Muscle of leg (tissue), 11 donors: ENCODE data around the gene PTGER1. TPM values are rescaled to one million over a fixed set of nuclear protein-coding genes. Genes with fewer than 3 reads are reported as not detected.
A peak's percentile ranks its signal among the peaks of the same experiment; 100 is the strongest.

Experiments
- DNase-seq: peaks from one replicate; pipeline ENCODE4 v3.0.0; 2013
- H3K27ac ChIP-seq: one replicate; pipeline ENCODE4 v1.5.1; 2013; ENCODE audit warnings: mild to moderate bottlenecking, low read length, control low read depth
- H3K27me3 ChIP-seq: one replicate; pipeline ENCODE4 v1.6.1; 2013; ENCODE audit warnings: low read length; ENCODE audit not compliant: control insufficient read depth, insufficient read depth
- H3K36me3 ChIP-seq: one replicate; pipeline ENCODE4 v1.6.1; 2013; ENCODE audit warnings: low read length; ENCODE audit not compliant: control insufficient read depth, insufficient read depth
- H3K4me1 ChIP-seq: one replicate; pipeline ENCODE4 v1.6.1; 2013; ENCODE audit warnings: low read length; ENCODE audit not compliant: control insufficient read depth, insufficient read depth
- H3K4me3 ChIP-seq: one replicate; pipeline ENCODE4 v1.5.1; 2013; ENCODE audit warnings: low read length, control low read depth
- H3K9me3 ChIP-seq: replicated peaks from 2 replicates; pipeline ENCODE4 v1.6.1; 2013; ENCODE audit warnings: low read depth, low read length; ENCODE audit not compliant: control insufficient read depth
- WGBS: methylation state at CpG from one replicate; pipeline ENCODE4 v1.1.5; 2013; ENCODE audit warnings: missing lambda C conversion rate; ENCODE audit not compliant: insufficient coverage; 5-methylcytosine and 5-hydroxymethylcytosine counted together
- polyA plus RNA-seq, 8 donors: library from polyadenylated mRNA; unstranded; fragments of 120-200 nt; gene quantifications; one replicate each; pipeline versions ENCODE4 v1.2.1 to v1.2.3, GENCODE V29; 2013; ENCODE audit warnings: inconsistent platforms in 1 of 8, low replicate concordance in 1 of 8; ENCODE audit not compliant: insufficient read length in 8 of 8, insufficient read depth in 1 of 8
- total RNA-seq: library from RNA; stranded (reverse); fragments of 120-200 nt; gene quantifications from one replicate; pipeline ENCODE4 v1.2.4, GENCODE V29; 2013

The PTGER1 gene
- total and polyA plus RNA-seq, 9 donors = 0.09 to 0.52 (median 0.12) TPM; not detected in 6

DNA sequence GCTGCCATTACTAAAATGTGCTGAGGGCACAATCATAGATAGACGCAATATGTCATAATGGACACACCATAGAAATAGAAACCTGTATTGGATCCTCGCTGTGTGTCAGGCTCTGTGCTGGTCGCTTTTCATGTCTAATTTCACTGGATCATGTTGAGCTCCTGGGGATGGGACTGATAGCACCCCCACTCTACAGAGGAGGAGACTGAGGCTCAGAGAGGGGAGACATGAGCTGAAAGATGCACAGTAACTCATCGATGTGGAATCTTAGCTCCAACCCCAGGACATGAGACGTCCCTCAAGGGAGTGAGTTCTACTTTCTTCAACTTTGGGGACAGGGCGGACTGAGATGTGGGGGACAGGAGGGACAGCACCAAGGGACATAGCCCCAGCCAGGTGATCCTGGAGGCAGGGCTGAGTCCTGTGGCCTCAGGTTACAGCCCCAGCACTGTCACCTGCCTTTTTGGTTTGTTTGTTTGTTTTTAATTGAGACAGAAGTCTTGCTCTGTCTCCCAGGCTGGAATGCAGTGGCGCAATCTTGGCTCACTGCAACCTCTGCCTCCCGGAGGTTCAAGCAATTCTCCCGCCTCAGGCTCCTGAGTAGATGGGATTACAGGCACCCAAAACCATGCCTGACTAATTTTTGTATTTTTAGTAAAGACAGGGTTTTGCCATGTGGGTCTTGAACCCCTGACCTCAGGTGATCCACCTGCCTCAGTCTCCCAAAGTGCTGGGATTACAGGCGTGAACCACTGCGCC lies 27.4 kb upstream of the PTGER1 start:
- no peak overlapping the region for H3K4me3 ChIP-seq
- peaks cover 12% of the 10 kb centered on the region for H3K4me1 ChIP-seq
- H3K36me3 ChIP-seq = no peaks in the 10 kb centered on the region
- no peaks in the 10 kb centered on the region for H3K27me3 ChIP-seq
- no peak overlapping the region for H3K27ac ChIP-seq
- H3K9me3 ChIP-seq = no peaks in the 10 kb centered on the region
- 66% methylated on average over 9 of the region's 11 CpGs for WGBS
- no peak for DNase-seq

DNA sequence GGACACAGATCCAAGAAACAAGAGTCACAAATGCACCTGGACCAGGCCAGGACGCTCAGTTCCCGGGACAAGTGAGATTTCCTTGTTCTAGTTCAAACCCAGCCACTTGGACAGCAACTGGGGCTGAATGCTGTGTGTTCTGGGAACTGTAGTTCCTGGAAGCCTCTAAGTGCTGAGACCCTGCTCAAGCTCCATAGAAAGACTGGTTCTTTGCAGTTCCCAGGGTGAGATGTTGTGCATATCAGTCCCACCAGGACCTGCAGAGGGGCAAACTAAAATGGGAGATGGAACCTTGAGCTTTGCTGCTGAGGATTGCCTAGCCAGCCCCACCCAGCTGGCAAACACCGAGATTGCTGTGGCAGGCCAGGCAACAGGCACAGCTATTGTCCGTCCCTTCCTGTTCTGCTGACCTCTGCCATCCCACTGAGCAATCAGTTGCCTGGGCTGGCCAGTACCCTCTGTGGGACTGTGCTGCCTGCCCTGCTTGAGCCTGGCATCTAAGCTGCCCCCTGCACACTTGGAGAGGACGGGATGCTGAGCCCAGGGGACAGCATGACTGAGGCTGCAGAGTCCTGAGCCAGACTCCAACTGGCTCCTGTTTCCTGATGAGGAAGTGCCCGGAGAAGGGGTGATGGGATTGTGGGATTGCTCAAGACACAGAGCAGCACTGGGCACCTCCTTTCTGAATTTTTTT lies 22.2 kb upstream of the PTGER1 start:
- Histone ChIP-seq H3K27me3 (no peaks in the 10 kb centered on the region), H3K27ac (peak overlapping the region; percentile 79), H3K4me3 (no peak overlapping the region), H3K36me3 (peaks cover 9% of the 10 kb centered on the region), H3K9me3 (no peaks in the 10 kb centered on the region), H3K4me1 (peaks cover 26% of the 10 kb centered on the region)
- WGBS = 53% methylated on average over 3 of the region's 6 CpGs
- peak; percentile 43 for DNase-seq

DNA sequence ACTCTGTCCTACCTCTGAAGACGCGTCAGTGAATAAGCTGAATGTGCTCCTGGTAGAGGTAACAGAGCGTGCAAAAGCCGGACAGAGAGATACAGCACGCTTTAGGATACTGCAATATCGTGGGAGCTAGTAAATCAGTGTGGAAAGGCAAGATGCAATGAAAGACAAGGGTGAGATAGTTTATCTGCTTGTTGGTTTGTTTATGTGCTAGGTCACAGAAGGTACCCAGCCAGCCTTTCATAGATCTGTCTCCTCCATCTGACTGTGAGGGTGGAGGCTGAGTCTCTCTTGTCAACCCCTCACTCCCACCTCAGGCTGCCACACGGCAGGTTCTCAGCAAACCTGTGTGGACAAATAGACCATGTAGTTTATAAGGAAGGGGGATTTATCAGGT lies 21.7 kb upstream of the PTGER1 start:
- Histone ChIP-seq H3K36me3 (peaks cover 10% of the 10 kb centered on the region), H3K27me3 (no peaks in the 10 kb centered on the region), H3K4me3 (no peak overlapping the region), H3K4me1 (peaks cover 26% of the 10 kb centered on the region), H3K27ac (peak overlapping the region; percentile 79), H3K9me3 (no peaks in the 10 kb centered on the region)
- 45% methylated on average over 5 of the region's 7 CpGs for WGBS
- DNase-seq = no peak

DNA sequence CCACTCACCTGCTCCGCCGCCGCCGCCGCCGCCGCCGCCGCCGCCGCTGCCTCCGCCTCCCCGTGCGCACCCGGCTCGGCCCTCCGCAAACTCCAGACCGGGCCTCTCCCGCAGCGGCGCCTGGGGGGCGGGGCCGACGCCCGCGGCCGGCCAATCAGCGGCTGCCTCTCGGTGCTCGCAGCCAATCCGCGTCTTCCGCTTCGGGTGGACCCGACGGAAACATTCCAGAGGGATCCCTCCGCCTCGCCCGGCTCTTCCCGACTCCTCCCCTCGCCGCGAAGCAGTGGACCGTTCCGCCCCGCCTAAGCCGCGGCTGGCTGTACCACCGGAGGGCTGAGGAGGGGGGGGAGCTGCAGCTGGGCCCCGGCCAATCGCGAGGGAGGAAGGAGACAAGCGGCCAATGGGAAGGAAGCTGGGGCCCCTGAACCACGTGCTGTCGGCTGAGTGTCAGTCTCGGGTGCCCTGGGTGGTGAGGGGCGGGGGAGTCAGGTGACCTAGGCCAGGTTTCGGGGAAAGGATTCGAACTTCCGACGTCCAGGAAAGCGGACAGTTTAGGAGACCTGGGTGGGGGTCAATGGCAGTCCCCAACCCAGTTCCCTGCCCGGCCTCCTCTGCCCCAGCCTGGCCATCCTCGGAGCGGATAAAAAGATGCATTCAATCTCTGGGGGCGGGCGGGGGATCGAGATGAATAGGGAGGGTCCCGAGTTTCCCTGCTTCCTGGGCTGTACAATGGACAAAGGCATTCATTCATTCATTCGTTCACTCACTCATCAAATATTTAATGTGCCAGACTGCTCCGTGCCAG lies 21.1 kb upstream of the PTGER1 start, which contains the start of gene GIPC1:
TSS of gene GIPC1 (minus strand) at position 99 of the 805 bp plus-strand sequence. CDS start 13,151 bp downstream, outside the sequence.
- Histone ChIP-seq H3K4me3 (peak within 1 kb of the TSS; percentile 81), H3K9me3 (no peaks in the 10 kb centered on the region), H3K36me3 (peaks cover 15% of the 10 kb centered on the region), H3K4me1 (peaks cover 26% of the 10 kb centered on the region), H3K27ac (peak within 1 kb of the TSS; percentile 79), H3K27me3 (no peaks in the 10 kb centered on the region)
- peak; percentile 99 for DNase-seq
- 1% methylated on average over 59 of the region's 71 CpGs for WGBS

DNA sequence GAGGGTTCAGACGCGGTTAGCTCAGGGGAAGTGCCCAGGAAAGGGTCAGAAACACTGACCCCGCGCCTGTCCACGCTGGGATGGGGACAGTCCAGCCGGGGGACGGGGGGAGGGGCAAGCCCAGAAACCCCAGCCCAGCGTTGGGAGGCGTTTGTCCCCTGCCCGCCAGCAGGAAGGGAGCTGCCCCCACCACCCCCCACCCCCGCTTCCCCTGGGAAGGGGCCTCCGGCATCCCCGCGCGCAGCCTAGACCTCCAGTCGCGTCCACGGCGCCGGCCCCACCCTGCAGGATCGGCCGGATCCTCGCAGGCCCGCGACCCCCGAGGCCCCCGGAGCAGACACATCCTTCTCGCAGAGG lies 20.5 kb upstream of the PTGER1 start:
- WGBS = under 1% methylated on average over 17 of the region's 28 CpGs
- H3K36me3 ChIP-seq = peaks cover 15% of the 10 kb centered on the region
- DNase-seq = no peak
- peak overlapping the region; percentile 81 for H3K4me3 ChIP-seq
- no peak overlapping the region for H3K27ac ChIP-seq
- peaks cover 26% of the 10 kb centered on the region for H3K4me1 ChIP-seq
- no peaks in the 10 kb centered on the region for H3K27me3 ChIP-seq
- no peaks in the 10 kb centered on the region for H3K9me3 ChIP-seq

DNA sequence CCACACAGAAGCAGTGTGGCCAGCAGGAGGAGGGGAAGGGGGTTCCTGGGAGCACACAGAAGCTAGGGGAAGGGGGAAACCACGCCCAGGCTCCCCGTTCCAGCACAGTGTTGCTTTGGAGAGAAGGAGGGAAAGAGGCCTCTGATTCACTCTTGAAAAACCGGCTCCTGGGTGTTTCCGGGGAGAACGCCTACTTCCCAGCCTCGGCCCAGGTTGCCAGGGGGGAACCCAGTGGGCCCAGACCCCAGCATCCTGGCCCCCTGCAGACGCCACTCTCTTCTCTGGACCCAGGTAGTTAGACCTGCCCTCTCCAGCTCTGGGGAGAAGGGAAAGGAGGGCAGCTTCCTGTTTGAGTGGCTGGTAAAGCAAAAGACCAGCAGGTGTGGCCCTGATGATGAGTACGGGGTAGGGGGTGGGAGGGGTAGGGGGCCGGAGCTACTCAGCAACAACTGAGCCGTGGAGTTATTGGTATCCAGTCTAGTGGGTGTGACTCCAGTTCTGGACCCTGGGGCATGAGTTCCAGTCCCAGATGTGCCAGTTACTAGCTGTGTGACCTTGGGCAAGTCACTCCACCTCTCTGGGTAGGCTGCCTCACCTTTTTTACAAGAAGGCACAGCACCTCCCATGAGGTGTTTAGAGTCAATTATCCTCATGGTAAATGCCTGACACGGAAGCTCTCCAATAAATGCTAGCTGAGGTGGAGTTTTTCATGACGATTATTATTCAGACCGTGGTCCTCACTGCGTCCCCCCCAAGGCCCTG lies 19.9 kb upstream of the PTGER1 start:
- Histone ChIP-seq H3K27me3 (no peaks in the 10 kb centered on the region), H3K9me3 (no peaks in the 10 kb centered on the region), H3K36me3 (peaks cover 17% of the 10 kb centered on the region), H3K4me3 (peak overlapping the region; percentile 81), H3K27ac (no peak overlapping the region), H3K4me1 (peaks cover 26% of the 10 kb centered on the region)
- WGBS = 9% methylated on average over 9 of the region's 14 CpGs
- peak; percentile 21 for DNase-seq

DNA sequence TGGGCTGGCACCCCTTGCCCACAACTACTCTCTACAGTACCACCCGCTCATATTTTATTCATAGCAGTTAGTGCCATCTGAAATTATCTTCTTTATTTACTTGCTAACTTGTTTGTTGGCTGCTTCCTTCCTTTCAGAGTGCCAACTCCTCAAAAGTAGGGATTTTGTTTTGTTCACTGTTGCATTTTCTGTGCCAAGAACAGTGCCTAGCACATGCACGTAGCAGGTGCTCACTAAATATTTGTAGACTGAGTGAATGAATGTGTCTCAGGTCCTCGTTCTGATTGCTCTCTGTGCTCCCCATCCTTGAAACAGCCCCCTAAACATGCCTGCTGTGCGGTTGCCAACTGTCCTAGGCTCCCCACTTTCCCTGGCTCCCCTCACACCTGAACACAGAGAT lies 19.3 kb upstream of the PTGER1 start:
- Histone ChIP-seq H3K36me3 (peaks cover 18% of the 10 kb centered on the region), H3K4me1 (peaks cover 26% of the 10 kb centered on the region), H3K4me3 (no peak overlapping the region), H3K27me3 (no peaks in the 10 kb centered on the region), H3K27ac (no peak overlapping the region), H3K9me3 (no peaks in the 10 kb centered on the region)
- DNase-seq = no peak
- WGBS = 100% methylated on average over 1 of the region's 4 CpGs

DNA sequence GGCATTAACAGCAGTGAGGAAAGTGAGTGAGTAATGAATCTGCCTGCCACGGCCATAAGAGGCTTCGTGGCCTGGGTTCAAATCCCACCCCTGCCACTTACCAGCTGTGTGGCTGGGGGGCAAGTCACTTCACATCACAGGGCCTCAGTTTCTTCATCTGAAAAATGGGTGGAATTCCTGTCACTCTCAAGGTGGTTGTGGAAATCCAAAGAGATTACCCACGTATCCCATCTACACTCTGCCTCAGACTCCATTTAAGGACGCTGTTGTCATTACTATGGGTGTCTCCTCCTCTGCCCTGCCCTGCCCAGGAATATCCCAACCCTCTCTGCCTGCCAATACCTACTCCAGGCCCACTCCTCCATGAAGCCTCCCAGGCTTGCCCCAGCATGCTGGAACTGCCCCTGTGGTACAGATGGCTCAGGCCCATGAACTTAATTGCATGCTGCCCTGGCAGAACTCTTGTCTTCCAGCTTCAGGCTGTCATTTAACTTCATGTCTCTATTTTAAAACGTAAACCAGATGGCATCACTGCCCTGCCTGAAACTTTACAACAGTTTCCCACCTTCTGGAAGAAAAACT lies 17.7 kb upstream of the PTGER1 start:
- Histone ChIP-seq H3K27ac (no peak overlapping the region), H3K4me1 (peaks cover 26% of the 10 kb centered on the region), H3K27me3 (no peaks in the 10 kb centered on the region), H3K4me3 (no peak overlapping the region), H3K9me3 (no peaks in the 10 kb centered on the region), H3K36me3 (peaks cover 31% of the 10 kb centered on the region)
- WGBS = 84% methylated on average over 3 of the region's 5 CpGs
- DNase-seq = no peak

DNA sequence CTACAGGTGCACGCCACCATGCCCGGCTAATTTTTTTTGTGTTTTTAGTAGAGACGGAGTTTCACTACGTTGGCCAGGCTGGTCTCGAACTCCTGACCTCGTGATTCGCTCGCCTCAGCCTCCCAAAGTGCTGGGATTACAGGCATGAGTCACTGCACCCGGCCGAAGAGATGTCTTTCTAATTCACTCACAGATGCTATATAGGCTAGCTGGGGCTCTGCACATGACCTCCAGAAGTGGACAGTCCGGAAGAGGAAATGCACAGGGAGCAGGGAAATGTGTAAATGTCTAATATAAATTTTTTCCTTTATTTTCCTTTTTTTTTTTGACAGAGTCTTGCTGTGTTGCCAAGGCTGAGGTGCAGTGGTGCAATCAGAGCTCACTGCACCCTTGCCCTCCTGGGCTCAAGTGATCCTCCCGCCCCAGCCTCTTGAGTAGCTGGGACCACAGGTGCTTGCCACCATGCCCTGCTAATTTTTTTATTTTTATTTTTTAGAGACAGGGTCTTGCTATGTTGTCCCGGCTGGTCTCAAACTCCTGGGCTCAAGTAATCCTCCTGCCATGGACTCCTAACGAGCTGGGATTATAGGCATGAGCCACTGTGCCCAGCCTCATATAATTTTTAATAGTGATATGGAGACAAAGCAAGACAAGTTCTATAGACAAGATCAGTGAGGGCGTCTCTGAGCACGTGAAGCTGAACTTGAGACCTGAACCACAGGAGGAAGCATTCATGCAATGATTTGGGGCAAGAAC lies 12.4 kb upstream of the PTGER1 start:
- WGBS = 98% methylated on average over 3 of the region's 16 CpGs
- no peak overlapping the region for H3K27ac ChIP-seq
- no peak for DNase-seq
- H3K9me3 ChIP-seq = no peaks in the 10 kb centered on the region
- H3K36me3 ChIP-seq = peaks cover 37% of the 10 kb centered on the region
- H3K4me3 ChIP-seq = no peak overlapping the region
- H3K4me1 ChIP-seq = no peaks in the 10 kb centered on the region
- H3K27me3 ChIP-seq = no peaks in the 10 kb centered on the region
